Measurements from ENCODE around the gene TXNL1. TPM values are rescaled to one million over a fixed set of nuclear protein-coding genes. Genes with fewer than 3 reads are reported as not detected.

The TXNL1 gene
- total and polyA plus RNA-seq, 2 of the 13 experiments (the other 11 are each of a cell fraction or from before 2014, with no cell fraction given): 41.9 to 73.1 TPM

DNA sequence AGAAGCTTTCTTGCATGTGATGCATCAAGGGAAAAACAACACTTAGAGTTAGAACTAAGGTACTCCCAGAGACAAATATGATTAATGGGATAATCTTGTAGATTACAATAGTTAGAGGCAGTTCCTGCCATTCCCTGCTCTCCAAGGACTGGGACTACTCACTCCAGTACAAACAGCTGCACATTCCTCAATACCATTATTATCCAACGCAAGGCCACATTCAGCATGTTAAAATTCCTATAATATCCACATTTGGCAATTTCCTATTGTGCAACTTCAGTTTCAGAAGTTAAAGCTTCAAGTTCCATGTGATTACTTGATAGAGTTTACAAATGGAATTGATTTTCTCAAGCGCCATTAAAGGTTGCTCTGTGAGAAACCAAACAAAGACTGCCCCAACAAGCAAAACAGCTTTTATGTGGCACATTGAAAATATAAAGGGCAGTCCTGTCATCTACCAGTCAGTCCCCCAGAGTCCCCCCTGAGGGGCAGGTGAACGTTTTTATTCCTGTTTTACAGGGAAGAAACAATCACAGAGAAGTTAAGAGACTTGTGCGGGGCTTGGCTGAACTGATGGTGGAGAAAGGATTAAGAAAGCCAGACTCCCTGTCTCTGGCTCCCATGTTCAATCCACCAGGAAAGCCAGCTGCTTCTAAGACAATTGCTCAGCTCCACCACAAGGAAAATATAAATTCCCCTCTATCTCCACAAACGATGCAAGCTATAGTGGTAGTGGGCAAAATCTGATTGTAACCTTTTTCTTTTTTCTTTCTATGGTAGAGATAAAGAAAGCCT is 72.6 kb downstream of the TXNL1 start (continued):
- TF ChIP-seq RFXAP (CRISPR knock-in tag; IDR thresholded peaks at IDR 0.05; ENCODE audit: borderline replicate concordance) (no peak), ZFY (CRISPR knock-in tag; IDR thresholded peaks at IDR 0.05) (no peak), RBM39 (IDR thresholded peaks at IDR 0.05; ENCODE audit: low read depth, low read length, poor library complexity, severe bottlenecking) (no peak), ONECUT2 (CRISPR knock-in tag; IDR thresholded peaks at IDR 0.05) (0 out of 2 replicates have a peak, but pooled peaks have one; percentile 21), ZNF207 (IDR thresholded peaks at IDR 0.05; ENCODE audit: borderline replicate concordance) (no peak), NFKBIZ (CRISPR knock-in tag; IDR thresholded peaks at IDR 0.05) (no peak), PPARG (CRISPR knock-in tag; conservative IDR thresholded peaks at IDR 0.05) (no peak), CREM (IDR thresholded peaks at IDR 0.05) (0 out of 2 replicates have a peak, but pooled peaks have one; percentile 11), CREM (CRISPR knock-in tag; IDR thresholded peaks at IDR 0.05) (no peak), FOXJ3 (CRISPR knock-in tag; IDR thresholded peaks at IDR 0.05; ENCODE audit: borderline replicate concordance) (no peak), CENPT (CRISPR knock-in tag; IDR thresholded peaks at IDR 0.05; ENCODE audit: low read depth) (no peak), IRX3 (CRISPR knock-in tag; IDR thresholded peaks at IDR 0.05; ENCODE audit: borderline replicate concordance, low read depth) (no peak), NFIB (CRISPR knock-in tag; IDR thresholded peaks at IDR 0.05; ENCODE audit: borderline replicate concordance) (no peak), KLF12 (CRISPR knock-in tag; IDR thresholded peaks at IDR 0.05; ENCODE audit: borderline replicate concordance) (no peak), ELF3 (CRISPR knock-in tag; IDR thresholded peaks at IDR 0.05) (no peak), PRPF4 (IDR thresholded peaks at IDR 0.05; ENCODE audit: low read depth, low read length, poor library complexity, severe bottlenecking) (no peak), IRF2 (CRISPR knock-in tag; IDR thresholded peaks at IDR 0.05) (no peak), KLF6 (CRISPR knock-in tag; IDR thresholded peaks at IDR 0.05) (no peak), ZNF468 (CRISPR knock-in tag; IDR thresholded peaks at IDR 0.05) (no peak), PHF20 (CRISPR knock-in tag; IDR thresholded peaks at IDR 0.05) (no peak), GATAD2A (CRISPR knock-in tag; IDR thresholded peaks at IDR 0.05) (peak; percentile 82), TBX2 (CRISPR knock-in tag; IDR thresholded peaks at IDR 0.05; ENCODE audit: borderline replicate concordance) (no peak), JUN (CRISPR knock-in tag; IDR thresholded peaks at IDR 0.05) (no peak), ZFP36 (IDR thresholded peaks at IDR 0.05; ENCODE audit: borderline replicate concordance, low read depth, low read length, partially characterized antibody) (no peak), ARNT2 (CRISPR knock-in tag; IDR thresholded peaks at IDR 0.05; ENCODE audit: low read depth) (no peak), ZNF264 (CRISPR knock-in tag; IDR thresholded peaks at IDR 0.05) (no peak), FOXA3 (CRISPR knock-in tag; IDR thresholded peaks at IDR 0.05) (peak; percentile 57; the same call in 1 of the 2 replicates)
- TF ChIP-seq, protein P1, sequence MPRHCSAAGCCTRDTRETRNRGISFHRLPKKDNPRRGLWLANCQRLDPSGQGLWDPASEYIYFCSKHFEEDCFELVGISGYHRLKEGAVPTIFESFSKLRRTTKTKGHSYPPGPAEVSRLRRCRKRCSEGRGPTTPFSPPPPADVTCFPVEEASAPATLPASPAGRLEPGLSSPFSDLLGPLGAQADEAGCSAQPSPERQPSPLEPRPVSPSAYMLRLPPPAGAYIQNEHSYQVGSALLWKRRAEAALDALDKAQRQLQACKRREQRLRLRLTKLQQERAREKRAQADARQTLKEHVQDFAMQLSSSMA (CRISPR knock-in tag; IDR thresholded peaks at IDR 0.05): no peak
- TF ChIP-seq, protein P2, sequence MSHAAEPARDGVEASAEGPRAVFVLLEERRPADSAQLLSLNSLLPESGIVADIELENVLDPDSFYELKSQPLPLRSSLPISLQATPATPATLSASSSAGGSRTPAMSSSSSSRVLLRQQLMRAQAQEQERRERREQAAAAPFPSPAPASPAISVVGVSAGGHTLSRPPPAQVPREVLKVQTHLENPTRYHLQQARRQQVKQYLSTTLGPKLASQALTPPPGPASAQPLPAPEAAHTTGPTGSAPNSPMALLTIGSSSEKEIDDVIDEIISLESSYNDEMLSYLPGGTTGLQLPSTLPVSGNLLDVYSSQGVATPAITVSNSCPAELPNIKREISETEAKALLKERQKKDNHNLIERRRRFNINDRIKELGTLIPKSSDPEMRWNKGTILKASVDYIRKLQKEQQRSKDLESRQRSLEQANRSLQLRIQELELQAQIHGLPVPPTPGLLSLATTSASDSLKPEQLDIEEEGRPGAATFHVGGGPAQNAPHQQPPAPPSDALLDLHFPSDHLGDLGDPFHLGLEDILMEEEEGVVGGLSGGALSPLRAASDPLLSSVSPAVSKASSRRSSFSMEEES (CRISPR knock-in tag; IDR thresholded peaks at IDR 0.05): 0 out of 2 replicates have a peak, but pooled peaks have one; percentile 20
- TF ChIP-seq, protein P3, sequence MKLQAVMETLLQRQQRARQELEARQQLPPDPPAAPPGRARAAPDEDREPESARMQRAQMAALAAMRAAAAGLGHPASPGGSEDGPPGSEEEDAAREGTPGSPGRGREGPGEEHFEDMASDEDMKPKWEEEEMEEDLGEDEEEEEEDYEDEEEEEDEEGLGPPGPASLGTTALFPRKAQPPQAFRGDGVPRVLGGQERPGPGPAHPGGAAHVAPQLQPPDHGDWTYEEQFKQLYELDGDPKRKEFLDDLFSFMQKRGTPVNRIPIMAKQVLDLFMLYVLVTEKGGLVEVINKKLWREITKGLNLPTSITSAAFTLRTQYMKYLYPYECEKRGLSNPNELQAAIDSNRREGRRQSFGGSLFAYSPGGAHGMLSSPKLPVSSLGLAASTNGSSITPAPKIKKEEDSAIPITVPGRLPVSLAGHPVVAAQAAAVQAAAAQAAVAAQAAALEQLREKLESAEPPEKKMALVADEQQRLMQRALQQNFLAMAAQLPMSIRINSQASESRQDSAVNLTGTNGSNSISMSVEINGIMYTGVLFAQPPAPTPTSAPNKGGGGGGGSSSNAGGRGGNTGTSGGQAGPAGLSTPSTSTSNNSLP (IDR thresholded peaks at IDR 0.05; ENCODE audit: low read depth, low read length): peak; percentile 72

All from HepG2 (cell line).